GM19324 (cell line): ENCODE data around the gene CDH18.

Experiments
- ATAC-seq: cut with Tn5 transposase; IDR thresholded peaks from one replicate; pipeline ENCODE4 v1.9.1; 2021; ENCODE audit warnings: mild to moderate bottlenecking, moderate library complexity; ENCODE audit not compliant: unreplicated experiment, low FRiP score

Gene CDH18

DNA sequence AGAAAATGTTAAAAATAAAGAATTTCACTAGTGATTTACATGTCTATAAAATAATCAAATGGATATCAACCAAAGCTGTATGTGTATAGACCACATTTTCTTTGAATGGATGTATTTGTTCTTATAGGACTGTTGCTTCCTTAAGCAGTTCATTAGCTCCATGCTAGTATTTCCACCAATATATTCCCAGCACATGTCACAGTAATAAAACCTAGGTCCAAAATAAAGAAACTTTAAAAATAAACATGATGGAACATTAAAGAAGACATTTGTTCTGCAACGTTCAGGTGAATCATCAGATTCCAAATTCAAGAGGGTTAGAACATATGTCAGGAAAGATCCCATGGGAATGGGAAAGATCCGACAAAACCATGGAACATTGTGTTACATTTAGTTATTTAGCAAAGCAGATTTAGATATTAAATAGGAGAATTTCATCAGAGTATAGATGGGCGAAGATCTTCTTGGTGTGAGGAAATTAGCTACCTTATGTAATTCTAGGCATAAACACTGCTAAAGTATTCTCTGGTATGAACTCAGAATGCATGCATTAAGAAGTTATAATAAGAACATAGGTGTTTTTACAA is 490.7 kb downstream of the CDH18 start:
- no peak for ATAC-seq

DNA sequence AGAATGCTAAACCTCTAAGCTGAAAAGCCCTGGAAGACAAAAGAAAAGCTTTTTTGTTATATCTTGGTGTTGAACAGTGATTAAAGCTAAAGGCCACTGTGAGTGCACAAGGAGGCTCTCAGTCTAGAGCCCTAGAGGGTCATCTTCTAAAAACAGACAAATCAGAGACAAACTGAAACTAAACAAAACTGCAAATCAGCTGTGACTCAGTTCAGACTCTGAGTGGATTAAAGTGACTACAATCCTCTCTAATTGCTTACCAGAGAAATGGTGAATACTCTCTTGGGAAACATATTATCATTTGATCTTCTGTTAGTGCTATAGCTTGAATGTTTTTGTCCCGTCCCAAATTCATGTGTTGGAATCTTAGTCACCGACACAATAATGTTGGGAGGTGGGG is 491.9 kb downstream of the CDH18 start:
- no peak for ATAC-seq

DNA sequence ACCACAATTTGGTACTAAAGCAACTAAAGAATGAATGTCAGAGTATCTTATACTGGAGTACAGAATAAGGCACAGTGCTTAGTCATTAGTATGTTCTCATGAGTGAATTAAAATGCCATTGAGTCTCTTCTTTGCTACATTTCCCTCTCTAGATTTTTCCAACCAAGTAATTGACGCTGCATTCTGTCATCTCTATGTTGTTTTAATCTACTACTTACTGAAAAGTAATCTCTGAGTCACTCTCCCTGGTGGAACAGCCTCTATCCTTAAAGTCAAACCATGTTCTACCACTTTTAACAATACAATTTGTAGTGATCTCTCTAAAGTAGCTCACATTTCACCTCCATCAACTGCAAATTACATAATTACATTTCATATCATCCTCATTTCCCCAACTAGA is 495.1 kb downstream of the CDH18 start:
- ATAC-seq = no peak

DNA sequence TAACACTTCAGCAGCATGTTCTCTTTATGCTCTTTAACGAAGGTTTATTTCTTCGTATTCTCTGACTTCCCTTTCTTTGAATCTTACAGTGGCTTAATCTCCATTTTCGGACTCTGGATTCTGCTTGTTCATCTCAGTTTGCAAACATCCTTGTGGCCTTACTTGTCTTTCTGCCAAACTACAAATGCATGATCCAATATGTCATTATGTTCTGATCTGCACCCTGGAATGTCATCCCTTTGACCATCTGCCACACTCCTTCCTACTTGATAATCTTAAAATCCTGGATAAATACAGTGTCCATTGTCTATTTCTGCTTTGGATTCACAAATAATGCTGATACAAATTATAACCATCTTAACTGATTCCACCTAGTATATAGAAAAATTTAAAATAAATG is 499.2 kb downstream of the CDH18 start:
- ATAC-seq = no peak

DNA sequence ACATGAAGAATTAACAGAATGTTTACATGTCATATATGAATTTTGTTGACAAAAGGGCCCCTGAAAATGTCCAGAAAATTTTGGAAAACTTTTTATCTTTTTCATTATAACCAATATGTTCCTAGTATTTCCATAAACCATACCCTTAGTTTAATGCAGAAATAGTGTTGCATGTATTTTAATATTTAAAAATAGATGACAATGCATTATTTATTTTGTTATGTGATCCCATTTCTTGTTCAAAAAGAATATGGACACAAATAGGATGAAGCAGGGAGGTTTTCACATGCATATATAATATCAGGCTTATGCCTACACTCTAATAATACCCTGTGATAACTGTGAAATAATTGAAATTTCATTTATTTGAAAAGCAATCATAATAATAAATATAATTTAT is 500.5 kb downstream of the CDH18 start:
- ATAC-seq = no peak

DNA sequence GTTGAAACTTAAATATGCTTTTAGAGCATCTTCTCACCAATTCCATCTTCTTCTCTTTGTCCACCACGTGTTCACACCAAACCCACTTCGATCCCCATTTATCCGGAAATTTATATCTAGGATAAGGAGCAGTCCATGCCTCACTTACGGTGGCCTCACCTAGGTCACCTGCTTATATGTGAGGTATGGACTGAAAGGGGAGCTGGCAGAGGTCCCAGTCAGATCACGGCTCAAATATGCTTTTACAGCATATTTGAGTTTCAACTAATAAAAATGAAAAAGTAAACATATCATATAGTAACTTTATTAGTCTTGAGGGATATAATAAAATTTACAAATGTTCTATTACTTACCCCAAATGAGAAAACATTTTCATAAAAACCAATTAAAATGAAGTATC is 508.4 kb downstream of the CDH18 start:
- no peak for ATAC-seq

DNA sequence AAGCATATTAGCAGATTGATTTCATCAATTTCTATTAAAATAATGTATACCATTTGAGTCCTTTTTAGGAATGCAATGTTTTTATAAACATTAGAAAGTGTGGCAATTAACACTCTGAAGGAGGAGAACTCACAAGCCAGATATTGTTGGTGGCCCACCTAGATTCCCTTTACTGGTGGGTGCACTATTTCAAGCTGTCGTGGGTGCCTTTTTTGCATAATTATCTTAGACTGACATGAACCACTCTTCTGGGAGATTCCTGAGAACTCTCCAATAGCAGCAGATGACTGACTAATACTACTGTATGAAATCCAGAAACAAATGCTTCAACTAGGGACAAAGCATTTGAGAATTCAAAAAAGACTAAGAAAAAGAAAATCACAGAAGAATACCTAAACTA is 526.0 kb downstream of the CDH18 start:
- no peak for ATAC-seq

DNA sequence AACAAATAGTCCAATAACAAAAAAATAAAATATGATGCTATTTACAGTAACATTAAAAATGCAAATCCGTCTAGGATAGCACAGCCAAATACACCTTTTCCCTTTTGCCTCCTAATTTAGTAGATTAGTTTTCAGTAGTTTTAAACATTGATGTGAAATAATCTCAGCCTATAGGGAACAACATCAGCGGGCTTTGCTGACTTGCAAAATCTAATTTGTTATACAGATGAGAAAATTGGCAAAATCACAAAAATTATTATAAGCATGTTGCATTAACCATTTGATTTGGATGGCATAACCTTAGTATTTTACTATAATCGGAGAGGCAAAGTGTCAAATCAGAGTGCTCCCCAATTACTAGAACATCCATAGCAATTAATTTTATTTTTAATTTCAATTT is 563.5 kb downstream of the CDH18 start:
- no peak for ATAC-seq
